NCI-H748 (cell line): ENCODE results near the gene HES2.
"Not testable (repeated sequence)": the region's sequence is repeated elsewhere in the genome, so short reads cannot be mapped to it uniquely, and the experiment has no call there.

Source experiments
- DNase-seq: peaks from one replicate; lab custom pipeline; 2025; ENCODE audit not compliant: unreplicated experiment; lab: John Stamatoyannopoulos, UW

HES2 gene

DNA sequence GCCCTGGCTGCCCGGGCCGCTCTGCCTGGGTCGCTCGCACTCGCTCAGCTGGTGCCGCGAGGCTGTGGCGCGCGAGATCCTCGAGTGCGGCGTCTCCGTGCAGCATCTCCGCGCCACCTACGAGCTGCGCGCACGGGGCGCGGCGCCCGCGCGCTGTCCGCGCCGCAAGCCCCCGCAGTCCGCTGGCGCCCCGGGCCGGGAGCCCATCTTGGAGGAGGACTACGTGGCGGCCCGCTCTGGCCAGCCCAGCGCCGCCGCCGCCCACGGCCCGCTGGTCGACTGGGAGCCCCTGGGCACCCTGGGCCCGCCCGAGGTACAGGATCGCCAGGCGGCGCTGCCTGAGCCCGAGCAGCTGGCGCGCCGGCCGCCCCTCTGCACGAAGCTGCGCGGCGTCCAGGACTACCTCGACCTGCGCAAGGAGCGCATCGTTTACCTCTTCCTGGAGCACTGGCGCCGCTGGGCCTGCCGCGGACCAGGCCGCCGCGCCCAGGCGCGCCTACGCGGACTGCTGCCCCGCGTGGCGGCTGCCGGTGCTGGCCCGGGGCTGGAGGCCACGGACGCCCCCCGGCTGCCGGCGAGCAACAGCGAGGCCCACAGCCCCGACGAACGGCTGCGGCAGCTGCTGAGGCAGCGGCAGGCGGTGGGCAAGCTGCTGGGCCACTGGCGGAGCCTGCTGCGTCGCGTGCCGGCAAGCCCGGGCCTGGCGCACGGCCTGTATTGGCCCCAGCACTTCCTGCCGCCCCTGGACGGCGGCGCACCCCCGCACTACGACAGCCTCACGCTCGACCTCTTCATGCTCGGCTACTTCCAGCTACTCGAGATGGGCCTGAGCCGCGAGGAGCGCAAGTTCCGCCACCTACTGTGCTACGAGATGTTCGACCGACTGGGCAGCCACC is 35.4 kb upstream of the HES2 start:
- no peak for DNase-seq

DNA sequence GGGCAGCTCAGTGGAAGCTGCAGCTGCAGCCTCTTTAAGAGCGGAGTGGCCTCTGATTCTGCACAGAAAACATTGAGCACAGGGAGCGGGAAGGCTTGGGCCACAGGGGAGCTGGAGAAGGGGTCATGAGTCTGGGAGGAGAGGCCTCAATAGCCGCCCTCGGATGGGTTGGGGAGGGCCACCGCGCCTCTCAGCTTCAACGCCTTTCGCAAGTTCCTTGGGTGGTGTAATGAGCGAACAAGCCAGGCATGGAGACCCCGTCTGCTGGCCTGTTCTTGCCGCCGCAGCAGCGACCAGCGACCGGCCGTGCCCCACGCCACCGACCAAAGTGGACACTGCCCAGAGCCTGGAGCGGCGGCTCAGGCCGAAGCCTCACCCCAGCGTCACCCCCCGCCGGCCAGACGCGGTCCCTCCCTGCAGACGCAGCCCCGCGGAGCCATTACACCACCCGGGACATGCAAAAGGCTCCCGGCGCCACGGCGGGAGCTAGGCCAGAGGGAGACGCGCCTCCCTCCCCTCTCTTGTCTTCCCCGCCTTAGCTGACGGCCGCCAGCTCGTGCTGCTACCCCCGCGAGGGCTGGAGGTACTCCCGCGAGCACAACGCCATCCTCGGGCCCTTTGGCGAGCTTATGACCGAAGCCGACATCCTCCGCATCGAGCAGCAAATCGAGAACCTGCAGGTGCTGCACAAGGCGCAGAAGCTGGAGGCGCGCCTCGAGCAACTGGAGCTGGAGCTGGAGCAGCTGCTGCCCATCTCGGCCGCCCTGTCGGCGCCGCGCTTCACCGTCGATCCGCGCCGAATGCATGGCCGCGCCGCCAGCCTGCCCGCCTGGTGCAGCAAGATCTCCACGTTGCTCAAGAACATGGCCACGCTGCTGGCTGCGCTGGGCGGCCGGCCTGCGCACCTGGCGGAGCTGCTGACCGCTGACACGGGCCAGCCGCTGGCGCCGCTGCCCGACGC is 34.5 kb upstream of the HES2 start:
- not testable (repeated sequence) for DNase-seq

DNA sequence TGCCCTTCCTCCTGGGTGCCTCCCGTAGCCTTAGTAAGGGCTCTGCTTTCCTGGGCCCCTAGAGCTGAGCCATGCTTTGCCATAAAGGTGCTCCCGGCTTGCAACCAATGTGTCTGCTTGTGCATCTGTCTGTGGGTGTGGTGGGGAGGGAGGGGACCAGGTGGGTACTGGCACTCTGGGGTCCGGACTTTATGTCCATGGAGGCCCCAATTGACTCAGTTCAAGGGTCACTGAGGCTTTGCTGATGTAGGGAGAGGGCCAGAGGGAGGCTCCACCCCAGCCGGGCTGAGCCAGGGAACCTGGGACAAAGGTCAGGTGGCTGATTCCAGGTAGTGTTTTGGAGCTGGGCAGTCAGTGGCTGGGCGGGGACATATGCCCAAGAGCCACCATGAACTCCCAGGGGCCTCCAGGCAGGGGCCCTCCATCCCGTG is 31.2 kb upstream of the HES2 start:
- no peak for DNase-seq

DNA sequence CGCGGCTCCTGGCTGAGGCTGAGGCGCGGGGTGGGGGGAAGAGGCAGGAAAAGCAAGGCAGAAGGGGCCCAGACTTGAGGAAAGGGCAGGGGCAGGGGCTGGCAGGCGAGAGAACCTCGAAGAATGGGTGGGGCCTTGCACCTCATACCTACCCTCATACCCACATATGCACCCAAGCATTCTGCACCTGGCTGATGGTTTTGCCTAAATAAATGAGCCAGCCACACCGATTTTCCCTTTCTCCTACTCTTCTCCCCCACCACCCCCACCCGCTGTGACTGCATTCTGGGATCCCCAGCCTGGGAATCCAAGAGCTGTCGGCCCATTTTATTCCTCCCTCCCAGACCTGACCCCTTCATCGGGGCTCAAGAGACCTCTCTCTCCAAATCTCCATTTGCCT is 30.8 kb upstream of the HES2 start:
- DNase-seq = not testable (repeated sequence)

DNA sequence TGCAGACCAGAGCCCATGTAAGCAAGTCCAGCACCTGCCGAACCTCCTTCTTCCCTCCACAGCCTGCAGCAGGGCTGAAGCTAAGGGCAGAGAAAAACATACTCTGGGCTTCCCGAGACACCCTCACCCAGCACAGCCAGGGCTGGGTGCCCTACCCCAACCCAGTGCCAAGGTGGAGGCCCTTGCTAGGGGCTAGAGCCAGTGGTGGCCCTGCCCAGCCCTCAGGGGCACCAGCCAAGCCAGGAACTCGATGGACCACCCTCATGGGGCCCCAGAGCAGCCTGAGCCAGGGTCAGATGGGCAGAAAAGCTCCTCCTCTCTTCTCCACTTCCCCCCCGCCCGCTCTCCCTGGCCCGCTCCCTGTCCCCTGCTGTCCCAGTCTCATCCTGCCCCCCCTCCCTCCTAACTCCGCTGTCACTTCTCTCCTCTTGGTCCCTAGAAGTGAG is 30.3 kb upstream of the HES2 start:
- no peak for DNase-seq

DNA sequence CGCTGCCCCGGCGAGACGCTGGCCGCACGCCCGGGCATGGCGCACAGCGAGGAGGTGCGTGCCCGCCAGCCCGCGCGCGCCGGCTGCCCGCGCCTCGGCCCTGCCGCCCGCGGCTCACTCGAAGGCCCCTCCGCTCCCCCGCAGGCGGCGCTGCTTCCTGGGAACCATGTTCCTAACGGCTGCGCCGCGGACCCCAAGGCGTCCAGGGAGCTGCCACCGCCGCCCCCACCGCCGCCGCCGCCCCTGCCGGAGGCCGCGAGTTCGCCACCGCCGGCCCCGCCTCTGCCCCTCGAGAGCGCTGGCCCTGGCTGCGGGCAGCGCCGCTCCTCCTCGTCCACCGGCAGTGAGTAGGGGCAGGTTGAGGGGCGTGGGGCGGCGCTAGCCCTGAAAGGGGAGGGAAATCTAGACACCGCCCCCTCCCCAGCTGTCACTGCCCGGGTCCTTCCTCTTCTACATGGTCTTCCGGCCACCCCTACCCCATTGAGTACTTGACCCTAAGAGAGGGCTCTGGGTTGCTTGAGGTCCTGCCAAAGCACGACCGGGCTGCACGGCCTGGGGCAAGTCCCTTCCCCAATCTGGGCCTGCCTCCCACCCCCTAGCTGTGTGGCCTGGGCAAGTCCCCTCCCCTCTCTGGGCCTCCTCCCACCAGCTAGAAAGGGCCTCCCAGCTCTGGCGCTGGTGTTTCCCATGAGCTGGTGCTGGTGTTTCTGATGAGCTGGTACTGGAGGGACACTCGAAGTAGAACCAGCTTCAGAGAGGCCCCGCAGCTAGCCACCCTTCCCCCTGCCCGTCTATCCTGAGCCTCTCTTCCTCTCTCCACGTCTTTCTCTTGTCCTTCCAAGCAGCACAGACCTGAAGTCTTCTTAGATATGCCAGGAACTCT is 29.3 kb upstream of the HES2 start:
- DNase-seq = peak; percentile 63

DNA sequence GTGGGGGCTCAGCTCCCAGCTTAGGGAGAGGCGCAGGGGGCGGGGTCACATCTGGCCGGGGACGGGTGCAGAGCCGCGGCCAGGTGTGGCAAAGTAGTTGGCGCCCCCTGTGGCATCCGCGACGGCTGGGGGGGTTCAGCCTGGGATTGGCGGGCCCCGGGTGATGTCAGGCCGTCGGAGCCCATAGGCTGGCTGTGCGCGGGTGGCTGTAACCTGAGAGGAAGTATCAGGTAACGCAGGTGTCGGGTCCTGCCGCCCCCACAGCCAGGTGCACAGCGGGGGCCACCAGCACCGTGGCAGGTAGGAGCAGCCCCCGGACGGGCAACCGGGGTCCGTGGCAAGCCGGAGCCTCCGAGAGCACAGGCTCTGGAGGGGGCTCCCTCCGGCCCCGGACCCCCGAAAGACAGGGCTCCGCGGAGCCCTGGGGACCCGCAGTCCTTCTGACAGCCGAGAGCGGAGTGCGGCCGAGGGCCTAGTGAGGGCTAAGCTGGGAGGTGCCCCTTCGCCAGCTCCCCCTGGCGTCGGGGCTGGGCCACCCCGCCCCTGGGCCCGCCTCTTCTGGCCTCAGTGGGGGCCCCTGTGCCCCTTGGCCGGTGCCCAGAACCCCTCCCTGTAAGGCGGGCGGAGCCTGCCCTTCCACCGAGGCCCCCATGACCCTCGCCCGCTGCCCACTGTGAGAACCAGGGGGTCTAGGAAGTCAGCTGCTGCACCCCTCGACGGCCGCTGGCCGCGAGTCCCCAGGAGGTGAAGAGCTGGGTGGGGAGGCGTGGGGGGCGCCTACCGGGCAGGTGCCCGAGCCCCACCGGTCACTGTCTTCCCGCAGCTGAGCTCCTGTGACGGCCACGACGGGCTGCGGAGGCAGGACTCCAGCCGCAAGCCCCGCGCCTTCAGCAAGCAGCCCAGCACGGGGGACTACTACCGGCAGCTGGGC is 28.4 kb upstream of the HES2 start:
- DNase-seq = peak; percentile 91

DNA sequence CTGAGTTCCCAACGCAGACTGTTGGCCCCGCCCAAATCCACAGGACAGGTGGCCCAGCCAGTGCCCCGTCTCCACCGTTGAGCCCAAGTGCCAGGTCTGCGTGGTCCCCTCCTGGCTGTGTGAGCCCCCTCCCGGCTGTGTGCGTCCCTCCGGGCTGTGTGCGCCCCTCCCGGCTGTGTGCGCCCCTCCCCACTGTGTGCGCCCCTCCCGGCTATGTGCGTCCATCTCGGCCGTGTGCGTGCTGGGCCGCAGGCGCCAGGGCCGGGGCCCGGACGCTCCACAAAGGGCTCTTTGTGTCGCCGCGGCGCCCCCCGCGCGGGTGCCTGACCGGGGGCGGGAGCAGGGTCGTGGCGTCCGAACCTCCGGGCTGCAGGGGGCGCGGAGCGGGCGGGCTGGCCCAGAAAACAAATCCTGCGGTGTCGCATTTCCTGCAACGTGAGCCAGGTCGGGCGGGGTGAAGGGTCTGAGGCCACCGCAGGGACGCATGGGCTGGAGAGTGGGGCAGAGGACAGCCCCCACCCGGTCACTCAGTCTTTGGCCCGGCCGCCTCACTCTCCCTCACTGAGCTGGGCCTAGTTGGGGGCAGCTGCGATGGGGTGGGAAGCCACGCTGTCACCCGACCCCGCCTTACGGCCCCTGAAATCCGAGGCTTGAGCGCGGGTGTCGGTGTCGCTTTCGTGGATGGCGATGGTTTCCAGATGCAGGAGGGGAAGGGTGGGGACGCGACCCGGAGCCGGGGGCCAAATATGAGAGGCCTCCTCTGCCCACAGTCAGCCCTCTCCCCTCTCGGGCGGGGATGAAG is 27.5 kb upstream of the HES2 start:
- DNase-seq = peak; percentile 67

DNA sequence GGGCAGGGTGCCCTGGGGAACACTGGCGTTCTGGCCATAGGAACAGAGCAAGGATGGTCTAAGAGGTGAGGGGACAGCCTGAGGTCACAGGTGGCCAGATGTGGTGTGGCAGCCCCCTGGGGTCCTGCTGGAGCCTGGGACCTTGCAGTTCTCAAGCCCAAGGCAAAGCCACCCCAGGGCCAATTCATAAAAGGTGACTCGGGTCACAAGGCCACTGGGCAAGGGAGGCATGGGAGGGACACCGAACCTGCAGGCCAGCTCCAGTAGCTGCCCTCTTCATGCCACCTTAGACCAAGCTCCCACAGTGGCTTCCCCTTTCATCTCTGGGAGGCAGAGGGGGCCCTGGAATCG is 26.9 kb upstream of the HES2 start:
- DNase-seq = no peak

DNA sequence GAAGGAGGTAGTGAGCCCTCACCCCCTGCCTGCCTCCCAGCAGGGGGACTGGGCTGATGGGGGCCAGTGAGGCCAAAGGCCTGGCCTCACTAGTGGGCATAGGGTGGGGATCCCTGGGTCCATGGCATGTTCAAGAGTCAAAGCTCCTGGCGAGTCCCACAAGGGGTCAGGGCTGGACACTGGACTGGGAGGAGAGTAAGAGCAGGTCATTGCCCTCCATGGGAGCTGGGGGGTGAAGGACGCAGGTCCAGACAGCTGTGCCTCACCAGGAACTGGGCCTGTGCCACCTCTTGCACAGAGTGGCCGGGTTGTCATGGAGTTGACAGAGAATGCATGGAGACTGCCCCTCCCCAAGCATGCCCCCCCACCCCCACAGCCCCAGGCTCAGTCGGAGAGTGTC is 26.2 kb upstream of the HES2 start:
- not testable (repeated sequence) for DNase-seq

DNA sequence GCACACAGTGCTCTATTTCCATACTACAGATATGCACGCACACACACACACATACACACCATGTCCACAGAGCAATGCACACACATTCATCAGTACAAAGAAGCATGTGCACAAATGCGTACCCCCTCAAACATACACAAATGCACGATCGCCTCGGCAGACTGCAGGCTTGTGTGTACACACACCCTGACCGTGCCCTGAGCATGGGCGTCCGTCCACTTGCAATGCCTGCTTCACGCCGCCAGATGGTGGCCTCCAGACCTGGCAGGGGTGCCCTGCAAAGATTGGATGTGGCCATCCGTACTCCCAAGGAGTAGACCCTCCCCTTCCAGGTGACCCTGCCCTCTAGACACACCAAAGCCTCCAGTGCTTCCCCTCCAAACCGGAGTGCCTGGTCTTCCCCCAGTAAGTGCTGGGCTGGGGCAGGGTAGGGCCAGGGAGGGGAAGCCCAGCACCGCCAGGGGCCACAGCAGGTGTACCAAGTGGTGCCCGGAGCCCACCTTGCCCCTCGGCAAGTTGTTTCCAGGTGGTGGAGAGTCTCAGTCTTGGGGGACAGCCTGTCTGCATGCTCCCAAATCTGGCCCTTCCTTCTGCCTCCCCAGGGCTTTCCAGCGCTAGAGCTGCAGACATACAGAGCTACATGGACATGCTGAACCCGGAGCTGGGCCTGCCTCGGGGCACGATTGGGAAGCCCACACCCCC is 25.5 kb upstream of the HES2 start:
- DNase-seq = peak; percentile 3

DNA sequence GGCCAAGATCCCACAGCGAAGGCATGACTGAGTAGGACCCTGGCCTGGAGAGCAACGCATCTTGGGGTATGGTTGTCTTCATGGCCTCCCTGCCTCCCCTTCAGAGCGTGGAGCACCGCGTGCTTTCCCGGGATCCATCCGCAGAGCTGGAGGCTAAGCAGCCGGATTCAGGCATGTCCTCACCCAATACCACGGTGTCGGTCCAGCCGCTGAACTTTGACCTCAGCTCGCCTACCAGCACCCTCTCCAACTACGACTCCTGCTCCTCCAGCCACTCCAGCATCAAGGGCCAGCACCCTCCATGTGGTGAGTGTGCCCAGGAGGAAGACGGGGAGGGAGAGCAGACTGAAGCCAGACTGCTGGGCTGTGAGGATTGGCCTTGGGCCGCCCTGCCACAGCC is 24.7 kb upstream of the HES2 start:
- DNase-seq = no peak

DNA sequence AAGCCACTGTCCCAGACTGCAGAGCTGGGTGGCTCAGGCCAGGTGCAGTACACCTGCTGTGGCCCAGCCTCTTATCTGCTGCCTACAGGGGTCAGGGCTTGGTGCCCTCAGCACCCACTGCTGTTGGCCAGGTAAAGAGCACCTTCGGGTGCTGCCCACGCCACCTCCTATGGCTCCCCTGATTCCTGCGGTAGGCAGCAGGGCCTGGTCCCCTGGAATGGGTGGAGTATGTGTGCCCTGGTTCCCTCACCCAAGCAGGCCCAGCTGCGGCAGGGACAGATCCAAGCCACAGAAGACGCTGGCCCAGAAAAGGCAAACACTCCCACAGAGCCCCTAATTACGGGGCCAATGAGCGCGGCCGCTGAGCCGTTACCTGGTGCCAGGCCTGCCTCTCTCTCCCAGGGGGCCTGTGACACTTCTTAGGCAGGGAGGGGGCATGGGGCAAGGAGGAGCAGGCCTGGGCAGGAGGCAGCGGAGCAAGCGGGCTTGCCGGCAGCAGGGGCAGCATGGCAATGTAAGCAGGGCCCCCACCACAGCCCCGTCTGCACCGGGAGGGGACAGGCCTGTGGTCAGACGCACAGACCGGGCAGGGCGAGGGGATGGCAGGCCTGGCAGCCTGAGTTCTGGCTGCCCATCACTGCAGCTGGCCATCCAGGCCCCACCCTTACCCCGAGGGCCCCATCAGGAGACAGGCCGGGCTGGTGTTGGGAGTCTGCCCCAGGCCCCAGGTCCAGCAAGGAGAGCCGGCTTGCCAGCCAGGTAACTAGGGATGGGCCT is 23.8 kb upstream of the HES2 start:
- DNase-seq = no peak

DNA sequence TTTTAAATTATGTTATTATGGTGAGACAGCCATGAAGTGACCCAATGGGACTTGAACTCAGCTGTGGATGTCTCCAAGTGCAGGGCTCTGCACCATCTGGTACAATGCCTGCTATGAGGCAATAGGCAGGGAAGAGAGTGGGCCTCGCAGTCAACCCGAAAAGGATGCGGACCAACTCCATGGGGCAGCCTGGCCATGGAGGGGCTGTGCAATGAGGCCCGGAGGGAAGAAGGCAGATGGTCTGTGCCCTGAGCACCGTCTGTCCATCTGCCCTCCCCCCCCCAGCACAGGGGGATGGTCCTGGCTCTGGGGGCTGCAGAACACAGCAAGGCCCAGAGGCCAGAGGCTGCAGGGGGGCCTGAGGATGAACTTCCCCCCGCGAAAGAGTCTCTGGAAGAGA is 21.9 kb upstream of the HES2 start:
- DNase-seq = no peak

DNA sequence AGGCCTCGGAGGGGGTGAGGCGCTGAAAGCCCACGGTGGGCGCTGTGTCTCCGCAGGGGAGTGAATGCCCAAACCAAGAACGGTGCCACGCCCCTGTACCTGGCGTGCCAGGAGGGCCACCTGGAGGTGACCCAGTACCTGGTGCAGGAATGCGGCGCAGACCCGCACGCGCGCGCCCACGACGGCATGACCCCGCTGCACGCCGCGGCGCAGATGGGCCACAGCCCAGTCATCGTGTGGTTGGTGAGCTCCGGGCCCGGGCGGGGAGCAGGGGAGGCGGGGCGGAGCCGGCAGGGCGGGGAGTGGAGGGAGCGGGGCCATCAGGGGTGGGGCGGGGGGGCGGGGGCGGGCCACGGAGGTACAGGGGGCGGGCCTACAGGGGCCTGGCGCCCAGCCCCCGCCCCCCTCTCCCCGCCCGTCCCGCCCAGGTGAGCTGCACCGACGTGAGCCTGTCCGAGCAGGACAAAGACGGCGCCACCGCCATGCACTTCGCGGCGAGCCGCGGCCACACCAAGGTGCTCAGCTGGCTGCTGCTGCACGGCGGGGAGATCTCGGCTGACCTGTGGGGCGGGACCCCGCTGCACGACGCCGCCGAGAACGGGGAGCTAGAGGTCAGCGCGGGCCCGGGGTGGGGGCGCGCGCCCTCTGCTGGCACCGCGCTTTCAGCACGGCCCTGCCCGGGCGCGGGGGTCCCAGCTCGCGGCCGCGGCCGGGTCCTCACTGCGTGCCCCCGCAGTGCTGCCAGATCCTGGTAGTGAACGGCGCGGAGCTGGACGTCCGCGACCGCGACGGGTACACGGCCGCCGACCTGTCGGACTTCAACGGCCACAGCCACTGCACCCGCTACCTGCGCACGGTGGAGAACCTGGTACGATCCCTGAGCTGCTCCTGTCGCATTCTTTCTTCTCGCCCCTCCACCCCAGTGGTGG is 20.7 kb upstream of the HES2 start:
- peak; percentile 65 for DNase-seq

DNA sequence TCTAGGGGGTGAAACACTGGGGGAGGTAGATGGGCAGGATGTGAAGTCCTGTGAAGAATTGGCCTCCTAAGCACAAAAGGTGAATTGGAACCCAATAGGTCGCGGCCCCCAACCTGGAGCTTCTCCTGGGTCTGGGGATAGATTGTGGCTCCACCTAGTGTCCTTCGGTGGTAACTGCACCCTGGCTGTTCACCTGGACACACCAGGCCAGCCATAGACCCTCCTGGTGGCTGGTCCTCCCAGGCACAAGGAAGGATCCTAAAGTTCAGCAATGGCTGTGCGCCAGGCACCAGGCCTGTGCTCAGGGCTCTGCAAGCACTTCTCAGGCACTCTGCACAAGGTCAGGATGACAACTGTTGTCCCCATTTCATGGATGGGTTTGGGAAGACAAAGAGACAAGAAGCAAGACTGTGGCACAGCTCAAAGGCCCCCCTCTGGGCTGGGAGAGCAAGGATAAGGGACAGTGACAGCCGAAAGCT is 18.4 kb upstream of the HES2 start:
- DNase-seq = peak; percentile 68
